ENCODE measurements around the gene SIK2. TPM values are rescaled to one million over a fixed set of nuclear protein-coding genes. Genes with fewer than 3 reads are reported as not detected.

The SIK2 gene
- total RNA-seq, 1 donor from 2014 or later = 10.1 TPM

DNA sequence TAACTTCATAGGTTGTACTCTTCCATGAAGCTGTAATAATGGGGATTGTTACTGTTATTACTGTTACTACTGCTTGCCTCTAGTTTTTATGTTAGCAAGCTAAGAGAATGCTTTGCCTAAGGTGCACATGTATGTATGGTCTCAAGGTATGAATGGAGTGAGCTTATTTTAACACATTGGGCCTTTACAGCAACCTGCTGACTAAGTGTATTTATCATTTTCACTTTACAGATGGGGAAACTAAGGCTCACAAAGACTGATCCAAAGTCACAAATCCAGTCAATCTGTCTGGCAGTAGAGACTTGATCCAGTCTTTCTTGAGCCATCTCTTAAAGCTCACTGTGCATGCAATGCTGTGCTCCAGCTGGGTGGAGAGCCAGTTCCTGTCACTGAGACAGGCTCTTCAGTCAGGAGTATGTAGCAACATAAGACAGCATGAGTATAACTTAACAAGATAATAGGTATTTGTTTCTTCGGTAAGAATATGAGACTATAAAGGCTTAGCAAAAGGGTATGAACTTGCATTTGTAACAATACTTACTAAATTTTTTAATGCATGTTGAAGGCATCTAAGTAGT is 97.4 kb downstream of the SIK2 start:
- H3K36me3 ChIP-seq (ENCODE audit: control insufficient read depth, insufficient read depth, low read length) = no peaks in the 10 kb centered on the region
- TF ChIP-seq, protein P1, sequence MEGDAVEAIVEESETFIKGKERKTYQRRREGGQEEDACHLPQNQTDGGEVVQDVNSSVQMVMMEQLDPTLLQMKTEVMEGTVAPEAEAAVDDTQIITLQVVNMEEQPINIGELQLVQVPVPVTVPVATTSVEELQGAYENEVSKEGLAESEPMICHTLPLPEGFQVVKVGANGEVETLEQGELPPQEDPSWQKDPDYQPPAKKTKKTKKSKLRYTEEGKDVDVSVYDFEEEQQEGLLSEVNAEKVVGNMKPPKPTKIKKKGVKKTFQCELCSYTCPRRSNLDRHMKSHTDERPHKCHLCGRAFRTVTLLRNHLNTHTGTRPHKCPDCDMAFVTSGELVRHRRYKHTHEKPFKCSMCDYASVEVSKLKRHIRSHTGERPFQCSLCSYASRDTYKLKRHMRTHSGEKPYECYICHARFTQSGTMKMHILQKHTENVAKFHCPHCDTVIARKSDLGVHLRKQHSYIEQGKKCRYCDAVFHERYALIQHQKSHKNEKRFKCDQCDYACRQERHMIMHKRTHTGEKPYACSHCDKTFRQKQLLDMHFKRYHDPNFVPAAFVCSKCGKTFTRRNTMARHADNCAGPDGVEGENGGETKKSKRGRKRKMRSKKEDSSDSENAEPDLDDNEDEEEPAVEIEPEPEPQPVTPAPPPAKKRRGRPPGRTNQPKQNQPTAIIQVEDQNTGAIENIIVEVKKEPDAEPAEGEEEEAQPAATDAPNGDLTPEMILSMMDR (IDR thresholded peaks at IDR 0.05; ENCODE audit: insufficient read depth, low read length, poor library complexity, severe bottlenecking) = no peak
- no peaks in the 10 kb centered on the region for H3K27me3 ChIP-seq (ENCODE audit: control insufficient read depth, insufficient read depth, low read length)
- DNase-seq (ENCODE audit: low read depth) = no peak
- H3K4me3 ChIP-seq (ENCODE audit: low read depth, low read length) = no peak overlapping the region

DNA sequence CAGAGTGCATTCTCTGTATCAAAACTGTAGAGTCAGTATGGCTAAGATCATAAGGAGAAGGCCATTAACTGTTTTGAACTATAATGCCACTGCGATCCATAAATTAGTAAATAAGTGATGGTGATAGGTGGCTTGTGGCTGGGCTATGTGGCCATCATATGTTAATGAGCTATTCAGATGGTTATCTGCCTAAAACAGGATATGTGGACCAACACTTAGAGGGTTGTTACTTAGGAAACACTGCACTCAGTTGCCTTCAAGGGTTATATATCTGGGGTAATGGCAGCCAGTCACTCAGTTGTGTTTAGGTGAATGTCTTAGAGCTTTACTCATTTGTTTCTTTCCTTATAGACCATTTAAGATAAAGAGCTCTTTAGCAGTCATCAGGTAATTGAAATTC is 97.9 kb downstream of the SIK2 start:
- H3K27me3 ChIP-seq (ENCODE audit: control insufficient read depth, insufficient read depth, low read length) = no peaks in the 10 kb centered on the region
- TF ChIP-seq, protein P1 (IDR thresholded peaks at IDR 0.05; ENCODE audit: insufficient read depth, low read length, poor library complexity, severe bottlenecking) = no peak
- no peak overlapping the region for H3K4me3 ChIP-seq (ENCODE audit: low read depth, low read length)
- H3K36me3 ChIP-seq (ENCODE audit: control insufficient read depth, insufficient read depth, low read length) = no peaks in the 10 kb centered on the region
- DNase-seq (ENCODE audit: low read depth) = no peak

DNA sequence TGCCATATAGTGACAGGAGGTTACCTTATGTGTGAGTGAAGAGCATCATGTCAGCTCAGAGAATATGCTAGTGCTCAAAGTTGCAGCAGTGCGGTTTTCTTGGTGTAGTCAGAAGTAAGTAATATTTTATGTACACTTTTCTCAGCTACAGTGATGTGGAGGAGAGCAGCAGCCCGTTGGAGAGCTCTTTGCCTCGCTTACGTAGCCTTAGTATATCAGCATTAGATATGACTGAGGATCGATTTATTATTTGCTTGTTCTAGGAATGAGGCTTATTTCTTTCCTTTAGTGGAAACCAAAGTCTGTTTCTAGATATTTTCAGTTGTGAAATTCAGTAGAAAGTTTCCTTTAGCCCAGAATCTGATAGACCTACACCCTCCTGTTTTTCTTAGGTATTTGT is 100.4 kb downstream of the SIK2 start:
- no peak for DNase-seq (ENCODE audit: low read depth)
- TF ChIP-seq, protein P1 (IDR thresholded peaks at IDR 0.05; ENCODE audit: insufficient read depth, low read length, poor library complexity, severe bottlenecking) = no peak

DNA sequence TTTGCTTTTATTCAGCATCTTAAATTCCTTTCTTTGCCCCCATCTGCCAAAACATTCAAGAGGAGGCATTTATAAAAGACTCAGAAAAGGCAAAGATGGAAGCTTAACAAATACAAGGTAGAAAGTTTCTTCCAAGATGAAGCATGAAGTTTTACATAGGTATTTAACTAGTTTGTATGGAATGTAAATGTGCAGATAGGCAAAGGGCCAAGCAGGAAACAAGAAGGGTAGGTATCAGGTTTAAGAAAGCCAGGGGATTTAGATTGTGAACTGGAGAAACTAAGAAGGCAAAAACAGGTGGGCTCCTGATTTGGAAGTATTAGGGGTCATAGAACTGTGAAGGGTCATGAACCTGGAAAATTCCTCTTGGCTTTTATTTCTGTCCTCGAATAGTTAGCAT is 101.3 kb downstream of the SIK2 start:
- Histone ChIP-seq H3K4me3 (ENCODE audit: low read depth, low read length) (no peak overlapping the region), H3K27me3 (ENCODE audit: control insufficient read depth, insufficient read depth, low read length) (no peaks in the 10 kb centered on the region), H3K36me3 (ENCODE audit: control insufficient read depth, insufficient read depth, low read length) (no peaks in the 10 kb centered on the region)
- DNase-seq (ENCODE audit: low read depth) = no peak
- TF ChIP-seq, protein P1 (IDR thresholded peaks at IDR 0.05; ENCODE audit: insufficient read depth, low read length, poor library complexity, severe bottlenecking) = no peak

More for the DNA sequence above, 100.4 kb downstream of the SIK2 start:
- Histone ChIP-seq H3K4me3 (ENCODE audit: low read depth, low read length) (no peak overlapping the region), H3K36me3 (ENCODE audit: control insufficient read depth, insufficient read depth, low read length) (no peaks in the 10 kb centered on the region), H3K27me3 (ENCODE audit: control insufficient read depth, insufficient read depth, low read length) (no peaks in the 10 kb centered on the region)

DNA sequence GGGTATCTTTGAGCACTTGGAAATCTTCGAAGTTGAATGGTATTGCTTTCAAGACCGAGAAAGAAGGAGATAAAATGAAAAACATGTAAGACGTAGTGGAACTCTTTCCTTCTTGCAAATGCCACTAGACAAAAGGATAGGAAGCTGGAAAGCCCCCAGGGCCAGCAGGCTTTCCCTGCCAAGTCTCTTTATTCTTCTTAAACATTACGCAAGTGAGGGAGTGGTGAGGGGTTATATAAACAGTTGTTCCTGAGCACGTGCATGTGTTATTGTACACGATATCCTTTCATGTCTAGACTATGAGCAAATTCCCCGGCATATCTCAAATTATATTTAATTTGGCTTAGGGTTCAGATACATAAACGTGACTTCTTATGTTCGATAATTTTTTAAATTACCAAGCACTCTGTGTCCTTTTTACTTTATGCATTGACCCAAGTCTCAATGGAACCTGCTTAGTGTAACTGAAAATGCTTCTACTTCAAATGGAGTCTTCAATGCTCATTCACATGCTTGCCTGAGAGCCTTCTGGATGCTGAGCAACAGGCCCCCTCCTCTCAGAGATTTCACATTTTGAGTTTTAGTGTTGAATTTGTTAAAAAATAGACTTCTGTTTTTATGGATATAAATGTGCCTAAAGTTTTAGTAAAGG is 104.9 kb downstream of the SIK2 start:
- Histone ChIP-seq H3K4me3 (ENCODE audit: low read depth, low read length) (no peak overlapping the region), H3K27me3 (ENCODE audit: control insufficient read depth, insufficient read depth, low read length) (no peaks in the 10 kb centered on the region), H3K36me3 (ENCODE audit: control insufficient read depth, insufficient read depth, low read length) (no peaks in the 10 kb centered on the region)
- no peak for DNase-seq (ENCODE audit: low read depth)
- TF ChIP-seq, protein P1 (IDR thresholded peaks at IDR 0.05; ENCODE audit: insufficient read depth, low read length, poor library complexity, severe bottlenecking) = no peak

DNA sequence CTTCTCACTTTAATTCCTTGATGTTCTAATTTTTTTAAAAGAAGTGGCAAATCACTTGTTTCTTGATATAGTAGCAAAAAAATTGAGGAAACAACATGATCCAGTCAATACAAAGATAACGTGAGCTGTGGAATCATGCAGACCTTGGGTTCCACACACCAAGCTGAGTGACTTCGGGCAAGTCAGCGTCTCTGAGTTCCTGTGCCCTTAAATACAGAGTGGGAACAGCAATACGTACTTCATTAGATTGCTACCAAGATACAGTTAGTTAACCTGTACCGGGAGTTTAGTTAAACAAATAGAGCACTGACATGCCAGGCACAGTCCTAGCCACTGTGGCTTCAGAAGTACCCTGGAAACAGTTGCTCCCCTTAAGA is 105.4 kb downstream of the SIK2 start:
- no peaks in the 10 kb centered on the region for H3K27me3 ChIP-seq (ENCODE audit: control insufficient read depth, insufficient read depth, low read length)
- no peak overlapping the region for H3K4me3 ChIP-seq (ENCODE audit: low read depth, low read length)
- TF ChIP-seq, protein P1 (IDR thresholded peaks at IDR 0.05; ENCODE audit: insufficient read depth, low read length, poor library complexity, severe bottlenecking) = no peak
- no peaks in the 10 kb centered on the region for H3K36me3 ChIP-seq (ENCODE audit: control insufficient read depth, insufficient read depth, low read length)
- no peak for DNase-seq (ENCODE audit: low read depth)
